ENCODE results near the gene TMTC2.

The TMTC2 gene

DNA sequence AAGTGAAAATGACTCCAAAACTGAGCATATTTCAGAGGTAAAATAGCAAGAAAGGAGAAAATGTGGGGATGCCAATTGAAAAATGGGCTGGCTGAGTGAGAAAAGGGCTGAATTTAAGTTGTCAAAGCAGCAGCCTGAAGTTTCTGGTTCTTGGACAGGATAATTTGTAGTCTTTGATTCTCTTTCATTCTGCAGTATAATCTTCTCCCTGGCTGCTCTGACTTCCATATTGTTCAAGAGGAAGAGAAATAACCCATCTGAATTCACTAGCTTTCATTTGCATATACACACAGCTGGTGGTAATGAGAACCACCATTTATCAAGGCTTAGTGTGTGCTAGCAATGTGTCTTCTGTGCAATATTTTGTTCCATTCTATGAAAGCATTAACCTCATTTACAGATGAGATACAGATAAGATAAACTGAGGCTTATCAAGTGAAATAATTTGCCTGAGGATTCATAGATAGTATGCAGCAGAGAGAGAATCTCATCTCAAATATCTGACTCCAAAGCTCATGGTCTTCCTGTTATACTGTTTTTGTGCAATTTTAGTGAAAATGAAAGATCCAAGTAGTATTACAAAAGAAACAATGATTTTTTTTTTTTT, 184.2 kb downstream of the TMTC2 start:
- no peak overlapping the region for H3K4me3 ChIP-seq (ENCODE audit: low read depth, low read length)
- H3K27ac ChIP-seq, result no peak overlapping the region
- TF ChIP-seq, protein P1, sequence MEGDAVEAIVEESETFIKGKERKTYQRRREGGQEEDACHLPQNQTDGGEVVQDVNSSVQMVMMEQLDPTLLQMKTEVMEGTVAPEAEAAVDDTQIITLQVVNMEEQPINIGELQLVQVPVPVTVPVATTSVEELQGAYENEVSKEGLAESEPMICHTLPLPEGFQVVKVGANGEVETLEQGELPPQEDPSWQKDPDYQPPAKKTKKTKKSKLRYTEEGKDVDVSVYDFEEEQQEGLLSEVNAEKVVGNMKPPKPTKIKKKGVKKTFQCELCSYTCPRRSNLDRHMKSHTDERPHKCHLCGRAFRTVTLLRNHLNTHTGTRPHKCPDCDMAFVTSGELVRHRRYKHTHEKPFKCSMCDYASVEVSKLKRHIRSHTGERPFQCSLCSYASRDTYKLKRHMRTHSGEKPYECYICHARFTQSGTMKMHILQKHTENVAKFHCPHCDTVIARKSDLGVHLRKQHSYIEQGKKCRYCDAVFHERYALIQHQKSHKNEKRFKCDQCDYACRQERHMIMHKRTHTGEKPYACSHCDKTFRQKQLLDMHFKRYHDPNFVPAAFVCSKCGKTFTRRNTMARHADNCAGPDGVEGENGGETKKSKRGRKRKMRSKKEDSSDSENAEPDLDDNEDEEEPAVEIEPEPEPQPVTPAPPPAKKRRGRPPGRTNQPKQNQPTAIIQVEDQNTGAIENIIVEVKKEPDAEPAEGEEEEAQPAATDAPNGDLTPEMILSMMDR (IDR thresholded peaks at IDR 0.05; ENCODE audit: low read depth, low read length), result no peak
- no peaks in the 10 kb centered on the region for H3K27me3 ChIP-seq (ENCODE audit: insufficient read depth, low read depth, severe bottlenecking)
- no peaks in the 10 kb centered on the region for H3K36me3 ChIP-seq
- no peaks in the 10 kb centered on the region for H3K9me3 ChIP-seq (ENCODE audit: severe bottlenecking)
- no peak for DNase-seq

DNA sequence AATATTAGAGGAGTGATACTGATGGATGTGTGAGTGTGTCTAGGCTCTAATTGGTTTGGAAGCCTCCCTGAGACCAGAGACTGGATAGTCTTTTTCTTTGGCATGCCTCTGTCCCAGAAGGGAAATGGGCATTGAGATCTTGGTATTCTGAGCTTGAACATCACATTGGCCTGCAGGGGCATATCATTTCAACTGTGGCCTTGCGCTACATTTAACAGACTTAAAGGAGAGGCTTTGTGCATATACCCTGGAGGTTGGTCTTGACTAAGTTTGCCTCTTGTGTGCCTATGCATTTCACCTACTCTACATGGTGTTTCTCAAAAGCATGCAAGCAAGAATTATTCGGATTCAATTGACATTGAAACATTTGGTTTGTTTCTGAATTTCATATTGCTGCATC, 185.4 kb downstream of the TMTC2 start:
- Histone ChIP-seq H3K9me3 (ENCODE audit: severe bottlenecking) (no peaks in the 10 kb centered on the region), H3K27ac (no peak overlapping the region), H3K36me3 (no peaks in the 10 kb centered on the region), H3K4me3 (ENCODE audit: low read depth, low read length) (no peak overlapping the region), H3K27me3 (ENCODE audit: insufficient read depth, low read depth, severe bottlenecking) (no peaks in the 10 kb centered on the region)
- TF ChIP-seq, protein P1 (IDR thresholded peaks at IDR 0.05; ENCODE audit: low read depth, low read length), result no peak
- DNase-seq, result no peak

- Histone ChIP-seq H3K27me3 (ENCODE audit: insufficient read depth, low read depth, severe bottlenecking) (no peaks in the 10 kb centered on the region), H3K27ac (no peak overlapping the region), H3K36me3 (no peaks in the 10 kb centered on the region), H3K9me3 (ENCODE audit: severe bottlenecking) (no peaks in the 10 kb centered on the region), H3K4me3 (ENCODE audit: low read depth, low read length) (no peak overlapping the region)
- TF ChIP-seq, protein P1 (IDR thresholded peaks at IDR 0.05; ENCODE audit: low read depth, low read length), result no peak
- no peak for DNase-seq
Measured at GRCh38 chr12:82873309-82873708, 186.6 kb downstream of the TMTC2 start.

DNA sequence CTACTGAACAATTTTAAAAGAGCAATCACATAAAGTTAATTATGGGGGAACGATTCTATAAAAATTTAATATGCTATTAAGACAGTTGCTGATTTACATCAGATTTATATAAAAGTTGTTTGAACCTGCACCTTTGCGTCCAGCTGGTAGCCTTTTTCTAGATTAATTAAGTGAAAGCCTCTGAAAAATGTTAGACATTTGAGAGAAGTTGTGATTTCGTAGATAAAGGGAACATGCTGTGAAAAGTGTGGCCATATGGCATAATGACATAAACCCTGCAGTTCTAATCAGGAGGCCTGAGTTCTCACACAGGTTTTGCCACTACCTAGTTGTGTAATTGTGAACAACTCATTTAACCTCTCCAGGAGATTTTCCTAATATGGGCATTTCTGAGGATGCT, 187.2 kb downstream of the TMTC2 start:
- Histone ChIP-seq H3K27me3 (ENCODE audit: insufficient read depth, low read depth, severe bottlenecking) (no peaks in the 10 kb centered on the region), H3K4me3 (ENCODE audit: low read depth, low read length) (no peak overlapping the region), H3K9me3 (ENCODE audit: severe bottlenecking) (no peaks in the 10 kb centered on the region), H3K36me3 (no peaks in the 10 kb centered on the region), H3K27ac (no peak overlapping the region)
- DNase-seq, result no peak
- TF ChIP-seq, protein P1 (IDR thresholded peaks at IDR 0.05; ENCODE audit: low read depth, low read length), result no peak

DNA sequence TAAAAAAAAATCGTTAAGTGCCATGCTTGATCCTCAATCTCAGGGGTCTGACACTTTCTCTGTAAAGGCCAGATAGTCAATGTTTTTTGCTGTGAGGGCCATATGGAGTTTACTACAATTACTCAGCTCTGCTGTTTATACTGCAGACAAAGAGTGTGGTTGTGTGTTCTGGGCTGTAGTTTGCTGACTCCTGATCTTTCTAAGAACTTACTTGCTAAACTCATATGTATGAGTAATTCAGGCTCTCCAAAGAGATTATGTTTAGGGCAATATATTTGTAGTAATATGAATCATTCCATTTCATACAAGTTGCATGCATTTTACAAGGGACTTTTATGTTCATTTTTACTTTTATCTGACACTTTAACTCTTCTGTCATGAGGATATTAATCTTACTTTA, 188.2 kb downstream of the TMTC2 start:
- DNase-seq, result no peak
- H3K4me3 ChIP-seq (ENCODE audit: low read depth, low read length), result no peak overlapping the region
- no peaks in the 10 kb centered on the region for H3K9me3 ChIP-seq (ENCODE audit: severe bottlenecking)
- H3K27me3 ChIP-seq (ENCODE audit: insufficient read depth, low read depth, severe bottlenecking), result no peaks in the 10 kb centered on the region
- no peaks in the 10 kb centered on the region for H3K36me3 ChIP-seq
- H3K27ac ChIP-seq, result no peak overlapping the region
- TF ChIP-seq, protein P1 (IDR thresholded peaks at IDR 0.05; ENCODE audit: low read depth, low read length), result no peak

DNA sequence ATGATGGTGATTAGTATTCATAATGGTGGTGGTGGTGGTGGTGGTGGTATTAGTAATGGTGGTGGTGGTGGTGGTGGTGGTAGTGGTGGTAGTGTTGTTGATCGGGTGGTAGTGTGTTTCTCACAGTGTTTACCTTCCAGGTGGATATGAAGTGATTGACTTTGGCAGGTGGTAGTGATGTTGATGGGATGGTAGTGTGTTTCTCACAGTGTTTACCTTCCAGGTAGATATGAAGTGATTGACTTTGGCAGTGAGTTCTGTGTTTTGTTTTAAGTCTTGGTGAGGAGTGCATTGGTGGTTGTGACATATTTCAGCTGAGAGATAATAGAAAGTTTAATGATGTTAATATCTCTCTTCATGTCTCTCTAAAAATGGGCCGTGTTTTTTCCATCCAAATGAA, 189.4 kb downstream of the TMTC2 start:
- no peaks in the 10 kb centered on the region for H3K9me3 ChIP-seq (ENCODE audit: severe bottlenecking)
- no peaks in the 10 kb centered on the region for H3K36me3 ChIP-seq
- TF ChIP-seq, protein P1 (IDR thresholded peaks at IDR 0.05; ENCODE audit: low read depth, low read length), result no peak

More for the DNA sequence above, 189.4 kb downstream of the TMTC2 start:
- Histone ChIP-seq H3K27me3 (ENCODE audit: insufficient read depth, low read depth, severe bottlenecking) (no peaks in the 10 kb centered on the region), H3K4me3 (ENCODE audit: low read depth, low read length) (no peak overlapping the region), H3K27ac (no peak overlapping the region)
- DNase-seq, result no peak

Data from WERI-Rb-1 (cell line).